Measurements from ENCODE around the gene SNX11. TPM values are rescaled to one million over a fixed set of nuclear protein-coding genes. Genes with fewer than 3 reads are reported as not detected.

SNX11 gene
- total RNA-seq, 1 experiment from 2014 or later = 16.0 TPM

GRCh38 chr17:48132385-48132784 lies 24.8 kb downstream of the SNX11 start:
- no peaks in the 10 kb centered on the region for H3K27me3 ChIP-seq (ENCODE audit: control insufficient read depth, insufficient read depth, low read length)
- H3K4me3 ChIP-seq (ENCODE audit: insufficient read depth, low read depth, low read length) = no peak overlapping the region
- no peaks in the 10 kb centered on the region for H3K36me3 ChIP-seq (replicated peaks; ENCODE audit: control insufficient read depth, insufficient read depth, low read length)
- DNase-seq = no peak

GRCh38 chr17:48134912-48135480 lies 27.4 kb downstream of the SNX11 start:
- no peak overlapping the region for H3K4me3 ChIP-seq (ENCODE audit: insufficient read depth, low read depth, low read length)
- H3K36me3 ChIP-seq (replicated peaks; ENCODE audit: control insufficient read depth, insufficient read depth, low read length) = no peaks in the 10 kb centered on the region
- DNase-seq = peak; percentile 45
- no peaks in the 10 kb centered on the region for H3K27me3 ChIP-seq (ENCODE audit: control insufficient read depth, insufficient read depth, low read length)

GRCh38 chr17:48137656-48138055 lies 30.1 kb downstream of the SNX11 start:
- DNase-seq = no peak
- Histone ChIP-seq H3K27me3 (ENCODE audit: control insufficient read depth, insufficient read depth, low read length) (no peaks in the 10 kb centered on the region), H3K36me3 (replicated peaks; ENCODE audit: control insufficient read depth, insufficient read depth, low read length) (no peaks in the 10 kb centered on the region), H3K4me3 (ENCODE audit: insufficient read depth, low read depth, low read length) (no peak overlapping the region)

DNA sequence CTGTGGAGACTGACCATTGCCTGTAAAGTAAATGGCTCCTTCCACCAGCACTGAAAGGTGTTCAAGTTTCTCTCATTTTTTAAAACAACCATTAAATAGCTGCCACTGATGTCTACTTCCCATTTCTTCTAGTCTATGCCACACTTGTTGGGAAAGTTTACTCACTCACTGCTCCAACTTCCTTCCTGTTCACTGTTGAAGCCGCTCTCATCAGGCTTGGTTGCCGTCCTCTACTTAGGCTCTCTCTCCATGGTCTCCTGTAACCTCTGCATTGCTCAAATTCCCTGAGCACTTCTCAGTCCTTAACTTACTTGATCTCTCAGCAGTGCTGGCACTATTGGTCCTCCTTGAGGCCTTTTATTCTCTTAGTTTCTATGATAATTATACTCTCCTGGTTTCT lies 32.4 kb downstream of the SNX11 start:
- Histone ChIP-seq H3K36me3 (replicated peaks; ENCODE audit: control insufficient read depth, insufficient read depth, low read length) (no peaks in the 10 kb centered on the region), H3K27me3 (ENCODE audit: control insufficient read depth, insufficient read depth, low read length) (no peaks in the 10 kb centered on the region), H3K4me3 (ENCODE audit: insufficient read depth, low read depth, low read length) (no peak overlapping the region)
- no peak for DNase-seq

- H3K27me3 ChIP-seq (ENCODE audit: control insufficient read depth, insufficient read depth, low read length) = no peaks in the 10 kb centered on the region
Observed at GRCh38 chr17:48143629-48144028, 36.1 kb downstream of the SNX11 start.

GRCh38 chr17:48144231-48144630 lies 36.7 kb downstream of the SNX11 start:
- no peak overlapping the region for H3K4me3 ChIP-seq (ENCODE audit: insufficient read depth, low read depth, low read length)
- H3K27me3 ChIP-seq (ENCODE audit: control insufficient read depth, insufficient read depth, low read length) = no peaks in the 10 kb centered on the region
- H3K36me3 ChIP-seq (replicated peaks; ENCODE audit: control insufficient read depth, insufficient read depth, low read length) = no peaks in the 10 kb centered on the region
- no peak for DNase-seq

More at GRCh38 chr17:48143629-48144028, 36.1 kb downstream of the SNX11 start:
- DNase-seq = no peak
- Histone ChIP-seq H3K4me3 (ENCODE audit: insufficient read depth, low read depth, low read length) (no peak overlapping the region), H3K36me3 (replicated peaks; ENCODE audit: control insufficient read depth, insufficient read depth, low read length) (no peaks in the 10 kb centered on the region)

DNA sequence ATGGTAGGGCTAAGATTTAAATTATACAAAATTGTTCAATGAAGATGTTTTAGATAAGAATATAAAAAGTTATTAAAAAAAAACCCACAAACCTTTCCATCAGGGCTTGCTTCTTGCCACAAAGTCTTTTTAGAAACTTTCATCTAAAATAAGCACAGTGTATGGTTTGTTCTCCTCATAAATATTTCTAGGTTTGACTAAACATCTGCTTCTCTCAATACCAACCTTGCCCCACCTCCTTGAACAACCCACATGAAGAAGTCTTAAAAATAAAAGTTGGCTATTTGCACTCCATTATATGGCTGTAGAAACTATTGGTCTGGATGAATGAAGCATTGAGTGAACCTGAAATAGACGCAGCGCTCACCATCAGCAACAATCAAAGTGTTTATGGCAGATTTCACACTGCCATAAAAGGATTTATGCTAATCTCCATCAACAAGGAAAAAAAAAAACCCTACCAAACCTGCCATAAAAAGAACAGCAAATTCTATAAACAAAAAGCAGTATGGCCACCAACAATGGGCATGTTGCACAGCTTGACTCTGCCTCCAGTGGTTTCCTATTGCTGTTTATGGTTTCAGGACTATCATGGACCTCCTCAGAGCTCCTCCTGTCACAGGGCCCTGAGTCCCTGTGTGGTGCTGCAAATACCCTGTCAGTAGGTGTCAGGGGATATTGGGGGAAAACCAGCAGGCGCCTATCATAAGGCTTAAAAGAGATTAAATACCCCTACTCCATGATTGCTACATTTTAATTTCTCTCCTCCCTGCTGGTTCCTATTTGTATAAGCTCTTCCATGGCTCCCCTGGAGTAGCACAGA lies 37.6 kb downstream of the SNX11 start:
- no peaks in the 10 kb centered on the region for H3K36me3 ChIP-seq (replicated peaks; ENCODE audit: control insufficient read depth, insufficient read depth, low read length)
- H3K4me3 ChIP-seq (ENCODE audit: insufficient read depth, low read depth, low read length) = no peak overlapping the region
- DNase-seq = no peak
- no peaks in the 10 kb centered on the region for H3K27me3 ChIP-seq (ENCODE audit: control insufficient read depth, insufficient read depth, low read length)

DNA sequence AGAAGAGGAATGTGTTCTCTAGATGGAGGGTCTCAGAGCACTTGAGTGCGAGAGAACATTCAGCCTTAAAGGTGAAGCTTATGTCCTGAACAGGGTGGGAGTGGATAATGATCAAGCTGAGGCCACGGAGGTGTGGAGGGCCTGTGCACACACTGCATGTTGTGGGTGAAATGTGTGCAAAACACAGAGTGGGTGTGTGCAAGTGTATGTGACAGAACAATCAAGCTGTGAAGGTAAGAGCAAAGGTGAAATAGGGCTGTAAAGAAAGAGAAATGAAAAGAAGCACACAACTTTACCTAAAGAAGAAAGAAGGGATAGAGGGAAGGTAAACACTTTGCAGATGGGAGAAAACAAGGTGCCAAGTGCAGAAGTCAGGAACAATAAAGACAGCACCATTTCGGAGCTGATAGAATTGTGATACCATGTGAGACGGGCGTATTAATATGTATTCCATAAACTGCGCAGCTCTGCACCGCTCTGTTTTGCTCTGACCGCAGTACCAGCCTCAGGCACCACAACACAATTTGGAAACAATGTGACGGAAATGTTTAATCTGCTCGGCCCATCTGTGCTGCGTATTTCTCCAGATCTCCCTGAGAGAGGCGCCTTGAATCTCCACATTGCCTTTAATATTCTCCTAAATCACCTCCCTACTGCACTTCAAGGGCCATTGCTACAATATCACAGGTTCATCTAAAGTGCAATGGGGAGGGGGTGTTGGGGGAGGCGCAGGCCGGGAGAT lies 40.6 kb downstream of the SNX11 start:
- no peak for DNase-seq
- Histone ChIP-seq H3K36me3 (replicated peaks; ENCODE audit: control insufficient read depth, insufficient read depth, low read length) (no peaks in the 10 kb centered on the region), H3K27me3 (ENCODE audit: control insufficient read depth, insufficient read depth, low read length) (no peaks in the 10 kb centered on the region), H3K4me3 (ENCODE audit: insufficient read depth, low read depth, low read length) (no peak overlapping the region)

GRCh38 chr17:48148854-48149786 lies 41.6 kb downstream of the SNX11 start:
- peak; percentile 56 for DNase-seq
- no peak overlapping the region for H3K4me3 ChIP-seq (ENCODE audit: insufficient read depth, low read depth, low read length)
- no peaks in the 10 kb centered on the region for H3K27me3 ChIP-seq (ENCODE audit: control insufficient read depth, insufficient read depth, low read length)
- no peaks in the 10 kb centered on the region for H3K36me3 ChIP-seq (replicated peaks; ENCODE audit: control insufficient read depth, insufficient read depth, low read length)

DNA sequence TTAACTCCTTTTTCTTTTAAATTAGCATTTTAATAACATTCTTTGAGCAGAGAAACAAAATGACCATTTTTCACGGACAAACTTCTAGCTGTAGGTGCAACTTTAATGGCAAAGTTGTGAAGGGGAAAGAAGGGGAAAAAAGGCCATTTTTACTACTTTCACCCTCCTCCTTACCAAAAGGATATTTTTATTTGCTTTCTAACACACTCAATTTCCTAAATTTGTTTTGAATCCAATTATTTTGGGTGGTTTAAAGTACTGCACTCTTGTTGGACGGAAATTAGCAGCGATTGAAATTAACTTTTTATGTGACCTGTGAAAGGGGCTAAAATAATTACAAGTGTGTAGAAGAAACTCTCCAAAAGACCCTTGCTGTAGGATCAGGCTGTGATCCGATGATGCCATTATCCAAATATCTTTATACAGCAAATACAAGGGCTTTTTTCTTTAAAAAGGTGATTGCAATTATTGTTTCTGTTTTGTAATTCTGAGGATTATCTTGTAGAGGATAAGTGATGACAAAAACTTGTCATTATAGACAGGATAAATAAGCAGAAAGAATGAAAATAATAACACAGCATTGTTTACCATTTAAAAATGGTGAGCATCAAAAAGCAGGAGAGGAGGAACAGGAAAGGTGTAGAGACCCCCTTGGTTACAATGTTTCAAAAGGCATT lies 42.4 kb downstream of the SNX11 start:
- Histone ChIP-seq H3K4me3 (ENCODE audit: insufficient read depth, low read depth, low read length) (no peak overlapping the region), H3K36me3 (replicated peaks; ENCODE audit: control insufficient read depth, insufficient read depth, low read length) (no peaks in the 10 kb centered on the region), H3K27me3 (ENCODE audit: control insufficient read depth, insufficient read depth, low read length) (no peaks in the 10 kb centered on the region)
- no peak for DNase-seq

DNA sequence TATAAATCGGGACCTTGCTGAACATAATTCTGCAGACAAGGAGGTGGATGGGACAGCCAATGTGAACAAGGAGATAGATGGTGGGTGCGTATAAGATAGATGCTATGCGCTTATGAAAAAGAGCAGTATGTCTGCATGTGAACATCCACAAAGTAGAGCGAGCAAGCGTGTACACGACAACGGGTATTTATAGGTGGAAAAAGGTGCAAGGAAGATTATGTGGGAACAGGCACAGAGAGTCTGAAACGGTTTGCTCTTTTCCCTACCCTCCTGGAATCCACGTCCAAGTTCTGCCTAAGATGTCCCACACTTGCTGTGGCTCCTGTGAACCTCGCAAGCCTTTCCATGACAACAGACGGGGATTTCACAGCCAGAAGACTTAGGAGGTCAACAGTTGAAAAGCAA lies 43.0 kb downstream of the SNX11 start:
- no peak for DNase-seq
- Histone ChIP-seq H3K27me3 (ENCODE audit: control insufficient read depth, insufficient read depth, low read length) (no peaks in the 10 kb centered on the region), H3K36me3 (replicated peaks; ENCODE audit: control insufficient read depth, insufficient read depth, low read length) (no peaks in the 10 kb centered on the region), H3K4me3 (ENCODE audit: insufficient read depth, low read depth, low read length) (no peak overlapping the region)

- Histone ChIP-seq H3K4me3 (ENCODE audit: insufficient read depth, low read depth, low read length) (no peak overlapping the region), H3K36me3 (replicated peaks; ENCODE audit: control insufficient read depth, insufficient read depth, low read length) (no peaks in the 10 kb centered on the region), H3K27me3 (ENCODE audit: control insufficient read depth, insufficient read depth, low read length) (no peaks in the 10 kb centered on the region)
- DNase-seq = no peak
Observed at GRCh38 chr17:48151220-48151619, 43.7 kb downstream of the SNX11 start.

GRCh38 chr17:48152289-48152688 lies 44.7 kb downstream of the SNX11 start:
- Histone ChIP-seq H3K36me3 (replicated peaks; ENCODE audit: control insufficient read depth, insufficient read depth, low read length) (no peaks in the 10 kb centered on the region), H3K27me3 (ENCODE audit: control insufficient read depth, insufficient read depth, low read length) (no peaks in the 10 kb centered on the region), H3K4me3 (ENCODE audit: insufficient read depth, low read depth, low read length) (no peak overlapping the region)
- DNase-seq = no peak
